NCI-H345 treated with DMSO at 0.1 percent for 48 hours (cell line): ENCODE data around the gene SORBS2.

Experiments used
- DNase-seq: peaks from one replicate; lab custom pipeline; 2025; ENCODE audit not compliant: unreplicated experiment; lab: John Stamatoyannopoulos, UW

SORBS2 gene

GRCh38 chr4:185597532-185598188, 214.3 kb downstream of the SORBS2 start:
- peak; percentile 6 for DNase-seq

- no peak for DNase-seq
Observed at GRCh38 chr4:185592845-185593488, 219.0 kb downstream of the SORBS2 start.

- no peak for DNase-seq
Observed at GRCh38 chr4:185592438-185592837, 219.6 kb downstream of the SORBS2 start.

- DNase-seq, result no peak
Observed at GRCh38 chr4:185591679-185592141, 220.3 kb downstream of the SORBS2 start.

GRCh38 chr4:185590982-185591381, 221.0 kb downstream of the SORBS2 start:
- no peak for DNase-seq

- no peak for DNase-seq
Observed at GRCh38 chr4:185589067-185589836, 222.7 kb downstream of the SORBS2 start.

GRCh38 chr4:185587427-185588161, 224.4 kb downstream of the SORBS2 start:
- DNase-seq, result no peak

GRCh38 chr4:185587030-185587426, 225.0 kb downstream of the SORBS2 start:
- no peak for DNase-seq

- DNase-seq, result no peak
Observed at GRCh38 chr4:185585211-185585610, 226.8 kb downstream of the SORBS2 start.

GRCh38 chr4:185583813-185584212, 228.2 kb downstream of the SORBS2 start:
- DNase-seq, result no peak

GRCh38 chr4:185582651-185583400, 229.2 kb downstream of the SORBS2 start:
- DNase-seq, result no peak

- DNase-seq, result no peak
Observed at GRCh38 chr4:185580699-185581098, 231.3 kb downstream of the SORBS2 start.

- DNase-seq, result no peak
Observed at GRCh38 chr4:185578284-185578683, 233.7 kb downstream of the SORBS2 start.

GRCh38 chr4:185576962-185577950, 234.7 kb downstream of the SORBS2 start:
- no peak for DNase-seq

- no peak for DNase-seq
Observed at GRCh38 chr4:185576314-185576961, 235.6 kb downstream of the SORBS2 start.

- no peak for DNase-seq
Observed at GRCh38 chr4:185573651-185574199, 238.3 kb downstream of the SORBS2 start.

GRCh38 chr4:185570727-185571126, 241.3 kb downstream of the SORBS2 start:
- DNase-seq, result no peak
